RPMI8226 (cell line): ENCODE measurements around the gene PRKCD.
"Not testable (repeated sequence)": the region's sequence is repeated elsewhere in the genome, so short reads cannot be mapped to it uniquely, and the experiment has no call there.

ENCODE experiments used
- DNase-seq: peaks from one replicate; pipeline ENCODE4 v3.0.0-alpha.2; 2015

PRKCD gene

DNA sequence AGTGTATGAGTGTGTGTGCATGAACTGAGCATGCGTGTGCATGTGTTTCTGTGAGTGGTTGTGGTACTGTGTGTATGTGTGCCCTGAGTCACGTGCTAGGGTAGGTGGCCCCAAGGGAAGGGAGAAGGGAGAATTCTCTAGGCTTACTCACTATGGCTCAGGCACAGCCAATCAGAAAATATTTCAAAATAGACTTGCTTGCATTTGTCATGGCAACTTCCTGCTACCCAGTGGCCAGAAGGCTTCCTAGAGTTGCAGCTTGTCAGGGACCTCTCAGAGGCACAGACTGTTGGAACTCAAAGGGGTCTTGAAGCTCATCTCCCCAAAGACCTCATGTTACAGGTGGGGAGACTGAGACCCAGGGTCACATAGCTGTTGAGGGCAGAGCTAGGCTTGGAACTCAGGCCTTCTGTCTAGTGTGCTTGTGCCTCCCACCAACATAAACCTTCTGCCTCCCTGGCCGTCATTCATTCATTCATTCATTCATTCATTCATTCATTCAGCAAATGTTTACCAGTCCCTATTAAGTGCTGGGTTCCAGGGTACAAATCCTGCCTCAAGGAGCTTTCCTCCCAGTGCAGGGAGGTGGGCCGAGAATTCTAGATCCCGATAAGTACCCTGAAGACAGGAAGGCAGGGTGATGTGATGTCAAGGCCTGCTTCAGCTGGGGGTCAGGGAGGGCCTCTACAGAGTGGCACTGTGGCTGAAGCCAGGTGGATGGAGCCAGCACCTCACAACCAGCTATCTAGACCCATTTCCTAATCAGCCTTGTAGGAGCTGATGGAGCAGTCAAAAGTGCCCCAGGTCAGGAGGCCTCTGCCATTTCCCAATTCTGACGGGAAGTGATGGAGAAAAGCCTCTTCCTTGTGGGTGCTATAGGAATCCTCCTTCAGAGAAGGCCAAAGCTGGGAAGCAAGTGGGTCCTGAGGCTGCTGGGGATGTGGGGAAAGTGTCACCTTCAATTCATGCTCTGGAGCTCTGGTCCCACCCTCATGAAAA lies 19.9 kb upstream of the PRKCD start:
- no peak for DNase-seq

DNA sequence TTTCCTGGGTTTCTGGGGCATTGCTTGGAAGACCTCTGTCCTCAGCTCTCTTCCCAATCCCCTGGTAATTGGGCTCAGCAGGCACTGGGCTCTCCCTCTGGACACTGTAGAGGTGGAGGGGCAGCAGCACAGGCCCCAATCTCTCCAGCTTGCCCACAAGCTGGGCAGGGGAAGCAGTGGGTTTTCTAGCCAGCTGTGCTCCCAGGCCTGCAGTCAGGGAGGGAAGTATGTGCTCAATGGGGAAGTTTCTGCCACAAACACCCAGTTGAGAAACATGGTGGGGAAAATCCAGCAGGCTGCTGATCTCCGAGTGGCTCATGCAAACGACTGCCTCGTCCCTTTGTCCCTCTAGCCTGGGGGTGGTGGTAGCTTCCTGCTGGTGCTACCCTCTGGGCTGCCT lies 18.0 kb upstream of the PRKCD start:
- DNase-seq: no peak

- DNase-seq: no peak
Observed at GRCh38 chr3:53144446-53144845, 16.6 kb upstream of the PRKCD start.

DNA sequence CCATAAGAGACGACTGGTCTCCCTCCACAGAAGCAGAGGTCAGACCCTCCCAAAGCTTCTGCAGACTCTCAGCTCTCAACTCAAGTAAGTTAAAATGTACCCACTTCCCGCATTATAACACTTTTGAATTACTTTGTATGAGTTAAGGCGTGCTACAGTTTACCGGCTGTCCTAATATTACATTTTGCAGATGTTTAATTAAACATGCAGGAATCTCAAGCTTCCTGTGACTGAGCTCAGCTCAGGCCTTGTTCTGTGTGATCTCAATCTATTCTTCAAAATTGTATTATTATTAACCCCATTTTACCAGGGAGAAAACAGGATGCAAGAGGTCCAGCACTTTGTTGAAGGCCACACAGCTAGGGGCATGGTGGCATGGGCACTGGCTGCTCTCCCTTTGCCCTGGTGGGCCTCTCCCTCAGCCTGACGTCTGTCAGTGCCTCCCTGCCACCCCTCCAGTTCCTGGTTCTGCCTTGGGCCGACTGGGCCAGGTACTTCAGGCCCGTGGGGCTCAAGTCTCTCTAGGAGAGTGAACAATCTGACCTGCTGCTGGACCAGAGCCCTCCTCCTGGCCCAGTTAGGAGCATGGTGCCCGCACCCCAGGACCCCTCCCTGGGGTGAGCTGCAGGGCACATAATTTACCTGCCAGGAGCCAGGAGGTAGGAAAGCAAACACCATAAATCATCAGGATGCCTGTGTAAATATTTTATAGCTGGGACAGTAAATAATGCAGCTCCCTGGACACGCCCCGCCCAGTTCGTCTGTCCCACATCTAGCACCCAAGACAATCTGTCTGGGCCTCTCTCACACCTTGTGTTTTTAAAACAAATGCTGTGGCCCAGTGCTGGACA lies 15.9 kb upstream of the PRKCD start:
- DNase-seq: no peak

- DNase-seq: no peak
Observed at GRCh38 chr3:53145713-53146080, 15.3 kb upstream of the PRKCD start.

- no peak for DNase-seq
Observed at GRCh38 chr3:53146319-53146891, 14.6 kb upstream of the PRKCD start.

GRCh38 chr3:53147151-53147902 lies 13.7 kb upstream of the PRKCD start:
- DNase-seq: no peak

DNA sequence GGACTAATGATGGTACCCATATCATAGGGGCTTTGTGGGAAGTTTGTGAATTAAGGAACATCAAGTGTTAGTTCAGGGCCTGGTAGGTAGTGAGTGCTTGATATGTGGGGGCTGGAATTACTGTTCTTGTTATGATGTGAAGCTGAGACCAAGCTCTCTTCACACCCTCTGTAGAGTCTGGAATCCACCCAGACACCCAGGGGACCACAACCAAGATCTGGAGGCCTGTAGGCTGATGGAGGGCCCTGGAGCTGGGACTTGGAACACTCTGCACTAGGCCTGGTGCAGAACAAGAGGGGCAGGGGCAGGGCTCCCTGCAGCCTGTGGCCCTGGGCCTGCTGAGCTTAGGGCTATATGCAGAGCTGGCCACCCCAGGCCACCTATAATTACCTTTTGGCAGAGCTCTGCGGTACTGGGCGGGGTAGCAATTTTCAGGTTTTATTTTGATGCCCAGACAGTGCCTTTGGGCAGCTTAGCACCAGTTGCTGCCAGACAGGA lies 13.1 kb upstream of the PRKCD start:
- DNase-seq: no peak

GRCh38 chr3:53149006-53149690 lies 11.9 kb upstream of the PRKCD start:
- DNase-seq: no peak

- no peak for DNase-seq
Observed at GRCh38 chr3:53149699-53150098, 11.3 kb upstream of the PRKCD start.

- no peak for DNase-seq
Observed at GRCh38 chr3:53150247-53151085, 10.5 kb upstream of the PRKCD start.

GRCh38 chr3:53151086-53151438 lies 9.9 kb upstream of the PRKCD start:
- DNase-seq: not testable (repeated sequence)

GRCh38 chr3:53151465-53151864 lies 9.5 kb upstream of the PRKCD start:
- no peak for DNase-seq

GRCh38 chr3:53151870-53152660 lies 8.9 kb upstream of the PRKCD start:
- DNase-seq: no peak

DNA sequence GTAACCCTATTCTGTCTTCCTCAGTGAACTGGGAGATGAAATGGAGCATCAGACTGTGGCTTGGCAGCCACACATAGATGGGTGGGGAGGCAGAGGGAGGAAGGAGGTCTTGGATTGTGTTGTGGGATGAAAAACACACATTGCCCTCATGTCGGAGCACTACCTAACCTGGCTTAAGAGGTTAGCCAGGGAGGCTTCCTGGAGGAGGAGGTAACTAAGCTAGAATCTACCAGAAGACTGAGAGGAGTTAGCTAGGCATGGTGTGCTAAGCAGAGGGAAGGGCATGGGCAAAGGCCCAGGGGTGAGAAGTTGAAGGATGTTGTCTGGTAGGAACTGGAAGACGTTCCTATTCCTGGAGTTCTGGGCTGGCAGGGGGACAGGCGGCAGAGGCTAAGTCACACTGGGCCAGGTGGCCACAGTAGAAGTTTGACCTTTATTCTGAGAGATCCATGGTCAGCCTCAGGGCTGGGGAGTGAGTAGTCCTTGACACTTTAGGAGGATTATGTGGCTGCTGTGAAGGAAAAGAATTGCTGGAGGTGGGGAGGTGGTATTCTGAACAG lies 7.7 kb upstream of the PRKCD start:
- DNase-seq: no peak

GRCh38 chr3:53153980-53154379 lies 7.0 kb upstream of the PRKCD start:
- no peak for DNase-seq

- no peak for DNase-seq
Observed at GRCh38 chr3:53154881-53155285, 6.1 kb upstream of the PRKCD start.

- DNase-seq: no peak
Observed at GRCh38 chr3:53155760-53156159, 5.2 kb upstream of the PRKCD start.

DNA sequence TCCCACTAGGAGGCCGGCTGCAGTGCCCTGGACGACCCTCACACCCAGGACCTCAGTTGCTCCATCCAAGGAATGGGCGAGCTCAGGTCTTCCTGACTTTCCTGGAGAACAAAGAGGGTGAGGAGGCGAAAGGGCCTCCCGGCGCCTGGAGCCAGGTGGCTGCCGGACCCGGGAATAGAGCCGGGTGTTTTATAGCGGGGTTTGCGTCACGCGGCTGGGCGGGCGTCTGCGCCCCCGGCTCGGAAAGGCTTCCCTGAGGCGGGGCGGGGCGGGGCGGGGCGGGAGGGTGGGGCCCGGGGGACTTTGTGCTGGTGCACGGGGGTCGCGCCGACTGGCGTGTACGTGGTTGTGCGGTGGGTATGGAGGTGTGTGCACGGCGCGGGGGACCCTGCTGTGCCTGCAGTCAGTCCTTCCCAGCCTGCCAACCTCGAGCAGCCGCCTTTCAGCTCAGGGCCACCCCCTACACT lies 4.6 kb upstream of the PRKCD start:
- DNase-seq: no peak
